Right ventricle myocardium inferior (tissue), 1 donor: Measurements from ENCODE around the gene CCDC18. TPM values are rescaled to one million over a fixed set of nuclear protein-coding genes. Genes with fewer than 3 reads are reported as not detected.

Source experiments
- total RNA-seq: library from RNA; stranded (reverse); fragmentation: NEBNext Ultra II Directional; extraction: Animal tissue kit (Norgen Biotek cat#: 25700); gene quantifications from one replicate; pipeline ENCODE4 v1.2.1, GENCODE V29; 2021
- donor health status: DM: no; HTN: yes; CAD: no; lungs with severe emphysema.

The CCDC18 gene
- total RNA-seq, 1 donor from 2014 or later: 3.9 TPM

Other genes starting within 250 kb of the CCDC18 start
- 6.7 TPM for gene DIPK1A, start 219.3 kb upstream of the CCDC18 start, total RNA-seq
- gene MTF2, start 101.4 kb upstream of the CCDC18 start, total RNA-seq: 7.1 TPM
- gene TMED5, start 311 bp upstream of the CCDC18 start, total RNA-seq: 59.9 TPM
- 37.1 TPM for gene DR1, start 165.2 kb downstream of the CCDC18 start, total RNA-seq